HG03103 (cell line): Measurements from ENCODE around the gene FRMD4B.

Source experiments
- ATAC-seq: cut with Tn5 transposase; IDR thresholded peaks from one replicate; pipeline ENCODE4 v1.9.1; 2021; ENCODE audit warnings: low read depth; ENCODE audit not compliant: unreplicated experiment

The FRMD4B gene

DNA sequence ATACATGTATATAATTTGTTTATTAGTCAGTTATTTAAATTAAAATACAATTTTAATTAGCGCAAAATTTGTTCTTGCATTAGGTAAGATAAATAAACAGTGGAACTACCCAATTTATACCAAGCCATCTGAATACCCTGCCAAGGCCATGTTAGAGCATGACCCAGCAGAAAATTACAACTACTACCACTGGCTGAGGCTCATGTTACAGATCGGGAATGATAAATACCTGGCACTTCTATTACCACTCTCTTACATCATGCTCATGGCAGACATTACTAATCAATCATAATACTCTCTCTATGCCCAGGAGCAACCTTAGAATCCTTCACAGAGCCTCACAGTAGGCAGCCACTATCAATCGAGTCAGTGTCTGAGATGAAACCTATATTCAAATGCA lies 242.3 kb downstream of the FRMD4B start:
- no peak for ATAC-seq

DNA sequence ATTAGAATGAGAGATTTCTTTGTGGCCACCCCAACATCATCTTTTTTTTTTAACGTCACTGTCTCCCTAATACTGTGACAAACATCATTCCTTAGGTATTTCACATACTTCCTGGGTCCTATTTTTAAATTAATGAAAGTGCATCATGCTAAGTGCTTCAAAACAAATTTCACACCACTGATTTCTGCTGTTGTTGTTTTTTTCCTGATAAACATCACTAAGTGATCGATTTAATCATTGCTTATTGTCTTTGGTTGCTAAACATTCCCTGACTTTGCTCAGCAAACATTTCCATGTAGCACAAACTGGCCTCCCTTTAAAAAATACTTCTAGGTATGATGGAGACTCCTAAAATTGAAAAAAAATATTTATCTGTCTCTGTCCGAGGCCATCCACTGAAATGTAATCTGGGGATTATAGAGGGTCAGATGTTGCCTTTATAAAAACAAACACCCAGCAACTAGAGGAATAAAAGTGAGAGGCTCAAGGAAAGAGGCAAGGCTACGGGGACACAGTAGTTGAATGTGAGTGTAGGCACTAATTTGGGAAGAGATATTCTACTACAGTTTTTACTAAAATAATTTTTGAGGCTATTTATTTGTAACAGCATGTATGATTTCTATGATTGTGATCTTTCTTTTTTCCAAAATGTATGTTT lies 243.0 kb downstream of the FRMD4B start:
- ATAC-seq: no peak

DNA sequence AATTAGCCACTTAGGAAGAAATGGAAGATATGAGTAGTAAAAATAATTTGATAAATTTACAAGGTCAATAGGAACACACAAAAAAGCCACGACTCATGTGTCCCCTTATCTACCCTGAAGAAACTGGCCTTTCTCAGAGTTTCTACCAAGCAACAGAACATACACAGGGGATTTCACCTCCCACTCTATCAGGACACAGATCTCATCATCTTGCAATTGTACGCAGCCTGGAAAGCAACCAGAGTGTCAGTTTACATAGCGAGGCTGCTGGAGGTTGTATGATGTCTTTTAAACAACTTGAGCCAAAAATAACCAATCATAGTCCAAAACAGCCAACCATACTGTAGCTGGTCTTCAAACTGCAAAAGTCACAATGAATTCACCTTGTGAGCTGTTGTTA lies 243.8 kb downstream of the FRMD4B start:
- no peak for ATAC-seq

DNA sequence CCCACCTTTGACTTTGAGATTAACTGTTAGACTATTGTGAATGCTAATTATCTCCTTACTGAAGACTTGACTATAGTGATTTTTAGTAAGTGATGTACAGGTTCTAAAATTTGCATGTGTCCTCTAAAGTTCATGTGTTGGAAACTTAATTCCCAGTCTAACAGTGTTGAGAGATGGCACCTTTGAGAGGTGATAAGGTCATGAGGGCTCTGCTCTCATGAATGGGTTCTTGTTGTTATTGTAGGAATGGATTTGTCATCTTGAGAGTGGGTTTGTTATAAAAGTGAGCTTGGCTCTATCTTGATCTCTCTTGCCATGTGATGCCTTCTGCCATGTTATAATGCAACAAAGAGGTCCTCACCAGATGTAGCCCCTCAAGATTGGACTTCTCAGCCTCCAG lies 244.6 kb downstream of the FRMD4B start:
- ATAC-seq: no peak

DNA sequence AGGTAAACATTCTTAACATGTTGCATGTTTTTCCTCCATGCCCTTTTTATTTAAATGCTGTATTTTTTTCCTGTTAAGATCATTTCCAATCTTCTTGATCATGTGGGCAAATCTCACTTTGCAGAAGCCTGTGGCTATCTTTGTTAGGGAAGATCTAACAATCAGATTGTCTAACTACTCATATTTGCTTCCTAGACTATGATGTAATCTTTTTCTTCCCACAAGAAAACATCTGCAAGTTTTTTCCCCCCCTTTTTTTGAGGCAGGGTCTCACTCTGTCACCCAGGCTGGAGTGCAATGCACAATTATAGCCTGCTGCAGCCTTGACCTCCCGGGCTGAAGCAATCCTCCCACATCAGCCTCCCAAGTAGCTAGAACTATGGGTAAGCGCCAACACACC lies 248.5 kb downstream of the FRMD4B start:
- ATAC-seq: no peak

DNA sequence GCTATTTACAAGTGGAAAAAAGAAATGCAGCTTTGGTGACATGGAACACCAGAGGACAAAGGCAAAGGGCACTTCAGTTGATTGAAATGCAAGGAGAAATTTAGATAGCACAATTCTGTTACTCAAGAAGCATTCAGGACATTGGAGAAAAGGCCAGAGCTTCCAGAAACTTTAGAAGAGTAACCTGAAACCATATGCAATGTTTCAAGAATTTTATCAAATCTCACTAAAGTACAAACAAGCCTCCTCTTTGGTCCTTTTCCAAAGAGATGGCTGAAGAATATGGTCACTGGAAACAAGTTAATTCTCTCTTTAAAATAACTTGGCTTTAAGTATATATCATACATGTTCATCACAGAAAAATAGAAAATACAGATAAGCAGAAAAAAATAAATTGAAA lies 248.9 kb downstream of the FRMD4B start:
- no peak for ATAC-seq

DNA sequence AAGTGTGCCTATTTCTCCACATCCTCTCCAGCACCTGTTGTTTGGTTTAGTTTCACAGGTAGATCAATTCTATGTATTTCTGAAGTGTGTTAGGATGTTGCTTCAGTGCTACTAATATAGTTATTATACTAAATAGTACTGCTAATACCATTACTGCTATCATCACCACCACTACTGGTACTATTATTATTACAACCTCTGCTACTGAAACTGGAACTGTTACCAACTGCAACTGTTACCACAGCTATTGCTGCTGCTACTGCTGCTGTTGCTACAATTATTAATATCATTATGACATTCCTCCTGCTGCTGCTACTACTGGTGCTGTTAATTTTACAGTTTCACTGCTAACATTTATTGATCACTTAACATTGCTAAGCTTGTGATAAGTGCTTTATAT lies 255.2 kb downstream of the FRMD4B start:
- peak; percentile 96 for ATAC-seq

DNA sequence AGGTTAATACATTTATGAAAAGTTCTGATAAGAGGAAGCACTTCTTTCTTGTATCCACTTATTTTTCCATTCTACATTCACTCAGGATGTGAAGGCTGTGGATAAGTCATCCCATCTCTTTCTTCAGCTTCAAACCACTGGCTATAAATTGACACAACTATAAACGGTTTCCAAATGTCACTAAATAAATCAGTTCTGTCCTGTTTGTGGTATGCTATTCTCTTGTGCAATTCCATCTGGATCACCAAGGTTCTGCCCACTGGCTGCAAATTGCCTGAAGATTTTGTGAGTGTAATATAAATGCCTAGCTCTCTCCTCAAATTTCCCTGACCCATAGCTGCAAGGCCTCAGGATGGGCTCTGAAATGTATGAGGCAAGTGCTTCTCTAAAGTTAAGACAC lies 256.4 kb downstream of the FRMD4B start:
- no peak for ATAC-seq

DNA sequence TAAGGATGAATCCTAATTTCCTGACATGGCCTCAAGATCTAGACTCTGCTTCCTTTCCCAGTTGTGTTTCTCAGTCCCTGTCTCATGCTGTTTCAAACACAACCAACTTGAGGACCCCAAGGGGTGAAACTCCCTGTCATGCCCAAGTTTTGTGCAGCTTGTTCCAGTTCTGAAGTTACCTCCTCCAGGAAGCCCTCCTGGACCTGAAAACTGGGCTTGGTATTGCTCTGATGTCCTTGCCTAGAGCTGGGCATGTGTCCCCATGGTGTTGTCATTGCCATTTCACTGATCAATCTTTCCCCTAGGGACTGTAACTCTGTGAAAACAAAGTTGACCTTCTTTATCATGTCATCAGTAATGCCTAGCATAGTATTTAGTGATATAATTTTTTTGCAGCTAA lies 257.4 kb downstream of the FRMD4B start:
- no peak for ATAC-seq

DNA sequence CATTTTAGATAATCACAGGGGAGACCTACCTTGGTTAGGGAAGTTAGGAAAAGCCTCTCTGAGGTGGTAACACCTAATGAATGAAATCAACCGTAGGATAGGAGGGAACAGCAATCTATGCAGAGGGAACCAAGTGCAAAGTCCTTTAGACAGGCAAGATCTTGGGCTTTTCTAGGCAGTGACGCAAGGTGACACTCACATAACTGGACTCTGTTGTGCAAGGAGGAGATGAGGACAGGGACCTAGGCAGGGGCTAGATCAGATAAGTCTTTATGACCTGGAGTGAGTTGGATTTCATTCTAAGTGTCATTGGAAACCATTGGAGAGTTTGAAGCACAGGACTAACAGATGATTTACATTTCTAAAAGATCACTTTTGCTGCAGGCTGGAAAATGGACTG lies 258.9 kb downstream of the FRMD4B start:
- ATAC-seq: no peak

DNA sequence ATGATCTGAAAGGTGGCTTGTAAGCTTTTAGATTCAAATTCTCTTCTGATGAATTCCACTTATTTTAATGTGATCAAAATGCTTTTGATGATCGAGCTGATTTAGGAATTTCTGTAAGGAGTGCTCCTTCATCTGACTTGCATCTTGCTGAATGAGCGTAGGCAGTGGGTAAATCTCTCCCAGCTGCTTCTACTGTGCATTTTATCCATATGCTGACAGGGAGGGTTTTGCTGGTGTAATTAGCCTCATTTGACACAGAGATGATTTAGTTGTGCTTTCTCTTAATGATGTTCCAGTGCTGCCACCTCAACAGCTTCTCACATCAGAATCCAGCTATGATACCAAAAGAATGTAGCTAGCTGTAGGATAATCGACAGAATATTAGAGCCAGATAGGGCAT lies 259.7 kb downstream of the FRMD4B start:
- ATAC-seq: no peak

DNA sequence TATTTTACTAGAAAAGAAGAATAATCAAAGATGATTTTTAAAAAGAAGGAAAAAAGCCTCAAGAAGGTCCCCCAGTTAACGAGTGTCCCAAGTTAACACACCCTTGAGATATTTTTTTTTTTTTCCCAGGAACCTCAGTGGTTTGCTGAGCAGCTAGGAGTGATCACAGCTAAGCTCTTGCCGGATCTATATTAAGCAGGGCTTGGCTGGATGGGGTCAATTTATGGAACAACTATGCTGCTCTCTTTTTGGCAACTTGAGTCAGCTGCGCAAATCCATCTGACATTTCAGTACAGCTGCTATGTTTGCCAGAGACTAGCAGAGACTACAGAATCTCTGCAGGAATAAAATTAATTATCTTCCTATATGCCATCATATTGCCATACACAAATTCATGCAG lies 263.5 kb downstream of the FRMD4B start, which contains the start of gene LMOD3:
Gene LMOD3, minus strand, starts transcription at position 193 of the 400 bp plus-strand sequence. CDS start 209 bp downstream, outside the sequence.
- no peak for ATAC-seq

DNA sequence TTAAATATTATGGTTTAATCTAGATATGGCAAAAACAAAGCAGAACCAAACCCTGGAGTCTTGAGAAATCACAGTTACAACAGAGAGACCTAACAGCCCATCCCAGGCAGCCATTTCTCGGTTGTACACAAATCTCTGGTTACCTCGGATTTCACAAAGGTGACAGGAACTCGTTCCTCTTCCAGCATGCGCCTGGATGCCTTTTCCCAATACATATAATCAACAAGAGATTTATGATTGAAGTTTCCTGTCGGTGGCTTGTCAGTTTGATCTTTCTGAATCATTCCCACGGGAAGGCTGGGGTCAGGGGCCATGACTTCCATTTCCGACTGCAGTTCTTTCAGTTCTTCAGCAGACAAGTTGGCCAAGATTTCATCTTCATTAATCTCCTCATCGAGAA lies 263.9 kb downstream of the FRMD4B start:
- no peak for ATAC-seq

DNA sequence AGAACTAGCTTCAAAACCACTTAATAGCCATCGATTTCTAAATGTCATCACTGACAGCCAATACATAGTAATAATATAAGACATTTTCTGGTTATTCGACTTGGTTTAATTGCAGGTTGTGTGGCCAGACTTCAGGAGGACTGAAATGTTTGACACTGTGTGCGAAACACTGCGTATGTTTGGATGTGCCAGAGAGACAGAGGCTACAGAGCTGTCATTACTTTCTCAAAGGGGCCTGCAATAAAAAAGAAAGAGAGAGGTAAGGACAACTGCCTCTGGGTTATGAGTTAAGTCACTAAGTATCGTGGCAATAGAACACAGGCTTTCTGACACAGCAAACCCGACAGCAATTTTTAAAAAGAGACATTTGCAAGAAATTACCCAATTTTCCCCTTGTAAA lies 264.4 kb downstream of the FRMD4B start:
- ATAC-seq: no peak

DNA sequence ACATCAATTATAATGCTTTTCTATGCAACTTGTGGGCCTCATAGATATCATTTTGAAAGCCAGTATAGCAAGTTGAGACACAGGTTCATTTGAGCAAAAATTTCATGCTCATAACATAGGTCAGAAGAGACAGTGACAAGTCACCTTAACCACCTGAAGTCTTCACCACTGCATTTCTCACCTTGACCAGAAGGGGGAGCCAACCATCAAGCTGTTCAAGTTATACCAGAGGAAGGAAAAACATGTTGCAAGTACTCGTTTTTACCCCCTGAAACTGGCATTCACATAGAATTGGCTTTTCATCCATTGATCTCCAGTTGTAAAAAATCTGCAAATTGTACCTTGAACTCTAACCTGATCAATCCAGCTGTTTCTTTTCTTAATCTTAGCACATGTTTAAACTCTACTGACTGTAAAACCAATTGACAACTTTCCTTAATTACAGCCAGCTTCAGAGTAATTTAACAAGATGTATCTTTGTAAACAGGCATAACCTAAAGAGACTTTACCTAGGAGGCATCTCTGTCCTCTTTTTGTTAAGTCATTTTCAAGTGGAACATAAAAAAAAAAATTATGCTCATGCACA lies 264.9 kb downstream of the FRMD4B start:
- peak; percentile 92 for ATAC-seq
